Activated CD4-positive, alpha-beta T cell treated with anti-CD3 and anti-CD28 coated beads, Interleukin-2, amount 50 U/mL, for 48 hours (primary cell): ENCODE measurements around the gene CPEB4.

Experiments
- DNase-seq, 2 experiments: peaks; one replicate each; pipeline ENCODE4 v3.0.0-alpha.2; 2020

The CPEB4 gene

DNA sequence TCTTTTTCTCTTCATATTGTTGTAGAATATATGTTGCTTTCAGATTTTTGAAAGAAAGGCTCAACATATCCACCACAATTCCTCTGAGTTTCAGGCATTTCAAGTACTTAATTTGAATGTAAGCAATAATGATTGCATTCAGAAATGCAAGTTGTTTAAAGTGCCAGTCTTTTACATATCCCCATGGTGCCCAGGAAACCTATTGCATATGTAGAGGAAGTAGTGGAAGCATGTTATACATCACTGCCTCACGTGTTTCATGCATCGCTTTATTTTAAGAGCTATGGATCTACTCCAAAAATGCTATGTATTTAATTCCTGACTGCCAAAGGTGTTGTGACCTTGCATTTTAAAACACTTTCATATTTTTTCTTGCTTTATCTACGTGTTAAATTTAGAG is 28.1 kb downstream of the CPEB4 start:
- DNase-seq: no peak

GRCh38 chr5:173917788-173918786 is 29.9 kb downstream of the CPEB4 start:
- DNase-seq: peak; percentile 57 to 60

DNA sequence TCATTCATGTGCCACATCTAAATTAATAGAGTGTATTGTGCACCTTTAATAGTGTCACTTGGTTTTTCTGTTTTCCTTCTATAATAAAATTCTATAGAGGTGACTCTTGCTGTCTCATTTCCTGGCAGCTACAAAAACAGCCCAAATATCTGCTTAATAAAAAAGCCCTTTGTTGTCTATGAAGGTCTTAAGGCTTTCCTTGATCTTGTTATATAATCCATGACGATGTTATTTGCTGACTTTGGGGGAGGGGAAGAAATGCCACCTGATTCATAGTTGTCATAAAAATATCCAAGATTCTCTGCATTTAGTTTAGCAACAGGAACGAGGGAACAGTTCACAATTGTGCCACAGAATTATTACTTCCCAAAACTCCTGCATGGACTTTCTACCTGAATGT is 31.3 kb downstream of the CPEB4 start:
- no peak for DNase-seq

- DNase-seq: no peak
Measured at GRCh38 chr5:173920024-173920753, 32.0 kb downstream of the CPEB4 start.

- DNase-seq: no peak
Measured at GRCh38 chr5:173920866-173921555, 32.9 kb downstream of the CPEB4 start.

DNA sequence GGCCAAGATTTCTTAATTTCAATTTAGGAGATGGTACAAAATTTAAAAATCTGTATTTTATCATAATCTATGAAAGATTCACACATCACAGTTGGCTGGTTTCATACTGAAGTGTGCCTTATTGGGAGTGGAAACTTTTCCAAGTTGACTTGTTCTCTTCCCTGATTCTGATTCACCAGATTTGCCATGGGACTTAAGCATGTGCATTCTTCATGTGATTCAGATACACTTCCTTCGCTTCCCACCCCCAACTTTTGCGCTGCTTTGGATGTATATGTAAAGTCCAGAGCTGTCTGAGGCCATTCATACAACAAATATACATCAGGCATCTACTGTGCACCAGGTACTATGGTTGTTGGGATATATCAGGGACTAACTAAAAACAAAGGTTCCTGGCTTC is 34.4 kb downstream of the CPEB4 start:
- DNase-seq: no peak

- no peak for DNase-seq
Measured at GRCh38 chr5:173923218-173924095, 35.3 kb downstream of the CPEB4 start.

- no peak for DNase-seq
Measured at GRCh38 chr5:173924899-173925298, 36.8 kb downstream of the CPEB4 start.

GRCh38 chr5:173925449-173926071 is 37.4 kb downstream of the CPEB4 start:
- DNase-seq: peak; percentile 34 to 50

DNA sequence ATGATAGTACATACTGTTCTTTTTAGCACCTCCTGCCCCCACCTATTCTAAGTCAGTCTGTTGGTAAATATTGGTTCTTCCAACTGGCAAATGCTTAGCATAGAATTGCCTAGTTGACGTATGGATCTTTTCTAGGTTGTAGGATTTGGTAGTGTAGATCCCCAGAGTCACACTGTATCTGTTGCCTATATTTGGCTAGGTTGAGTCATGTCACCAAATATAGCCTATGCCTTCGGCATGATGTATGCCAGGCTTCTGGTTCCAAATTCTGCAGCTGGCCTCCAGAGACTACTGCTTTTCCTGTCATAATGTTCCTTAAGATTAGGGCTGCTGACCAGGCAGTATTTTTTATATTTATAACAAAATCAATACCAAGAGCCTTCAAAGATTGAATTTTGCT is 38.2 kb downstream of the CPEB4 start:
- DNase-seq: no peak

DNA sequence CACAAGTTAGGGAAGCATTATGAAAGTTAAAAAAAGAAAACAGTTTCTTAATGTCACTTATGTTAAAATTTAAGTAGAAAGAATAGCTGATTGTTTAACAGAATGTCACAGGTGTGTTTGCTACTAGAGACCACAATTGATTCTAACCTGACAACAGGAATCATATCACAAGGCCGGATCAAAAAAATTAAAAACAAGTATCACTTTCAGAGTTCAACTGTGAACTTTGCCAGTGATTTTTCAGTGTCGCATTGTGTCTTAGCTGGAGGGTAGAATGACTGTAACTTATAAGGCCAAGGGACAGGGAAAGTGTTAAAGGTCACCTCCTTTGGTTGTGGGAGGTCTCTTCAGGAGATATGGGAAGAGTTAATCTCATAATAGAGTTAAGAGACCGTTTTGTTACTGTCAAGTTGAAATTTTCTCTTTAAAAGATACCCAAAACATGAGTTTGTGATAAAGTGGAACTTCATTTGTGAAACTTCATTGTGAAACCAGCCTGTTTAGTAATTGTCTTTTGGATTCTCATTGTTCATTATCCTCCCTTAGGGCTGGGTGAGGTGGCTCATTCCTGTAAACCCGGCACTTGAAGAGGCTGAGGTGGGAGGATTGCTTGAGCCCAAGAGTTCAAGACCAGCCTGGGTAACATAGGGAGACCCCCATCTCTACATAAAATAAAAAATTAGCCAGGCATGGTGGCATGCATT is 40.9 kb downstream of the CPEB4 start:
- no peak for DNase-seq

- no peak for DNase-seq
Measured at GRCh38 chr5:173932695-173933139, 44.6 kb downstream of the CPEB4 start.

DNA sequence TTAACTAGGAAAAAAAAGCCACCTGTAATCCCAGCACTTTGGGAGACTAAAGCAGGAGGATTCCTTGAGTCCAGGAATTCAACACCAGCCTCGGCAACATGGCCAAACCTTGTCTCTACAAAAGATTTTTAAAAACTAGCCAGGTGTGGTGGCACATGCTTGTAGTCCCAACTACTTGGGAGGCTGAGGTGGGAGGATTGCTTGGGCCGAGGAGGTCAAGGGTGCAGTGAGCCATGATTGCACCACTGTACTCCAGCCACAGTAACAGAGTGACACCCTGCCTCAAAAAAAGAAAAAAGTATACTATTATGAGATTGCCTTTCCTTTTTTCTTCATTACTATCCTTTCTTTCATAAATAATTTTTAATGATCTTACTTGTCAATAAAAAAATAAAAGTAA is 45.8 kb downstream of the CPEB4 start:
- DNase-seq: no peak

DNA sequence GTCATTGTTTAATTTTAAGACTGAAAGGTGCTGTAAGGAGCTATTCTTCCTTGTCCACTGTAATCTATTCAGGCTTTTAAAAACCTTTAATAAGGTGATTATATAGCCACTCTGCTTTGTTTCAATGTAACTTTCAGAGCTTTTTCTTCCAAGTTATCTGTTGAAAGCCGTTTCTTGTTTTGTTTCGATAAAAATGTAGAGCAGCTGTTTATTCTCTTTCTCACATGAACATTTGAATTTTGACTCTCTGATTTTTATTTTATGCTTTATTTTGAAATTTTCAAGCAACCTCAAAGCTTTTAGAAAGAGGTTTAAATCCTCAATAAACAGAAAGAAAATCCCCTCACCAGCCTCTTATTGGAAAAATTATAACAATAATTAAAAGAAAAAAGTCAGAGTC is 47.2 kb downstream of the CPEB4 start:
- no peak for DNase-seq

- no peak for DNase-seq
Measured at GRCh38 chr5:173940269-173940668, 52.1 kb downstream of the CPEB4 start.

DNA sequence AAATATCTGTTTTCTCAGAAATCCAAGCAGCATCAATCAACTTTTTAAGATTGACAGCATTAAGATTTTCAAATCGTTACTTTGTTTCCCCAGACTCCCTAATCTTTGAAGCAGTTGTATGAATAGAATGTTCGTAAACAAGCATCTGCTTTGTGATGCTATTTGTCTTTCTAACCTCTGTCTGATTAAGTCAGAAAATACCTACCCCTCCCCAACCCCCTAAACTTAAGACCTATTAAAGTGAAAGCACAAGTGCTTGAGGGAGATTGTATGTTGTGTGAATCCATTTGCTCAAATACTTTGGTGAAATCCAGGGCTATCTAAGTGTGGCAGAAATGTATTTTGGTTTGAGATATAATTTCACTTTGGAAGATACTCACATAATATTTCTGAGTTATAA is 53.0 kb downstream of the CPEB4 start:
- no peak for DNase-seq

GRCh38 chr5:173941758-173942401 is 53.7 kb downstream of the CPEB4 start:
- no peak for DNase-seq

DNA sequence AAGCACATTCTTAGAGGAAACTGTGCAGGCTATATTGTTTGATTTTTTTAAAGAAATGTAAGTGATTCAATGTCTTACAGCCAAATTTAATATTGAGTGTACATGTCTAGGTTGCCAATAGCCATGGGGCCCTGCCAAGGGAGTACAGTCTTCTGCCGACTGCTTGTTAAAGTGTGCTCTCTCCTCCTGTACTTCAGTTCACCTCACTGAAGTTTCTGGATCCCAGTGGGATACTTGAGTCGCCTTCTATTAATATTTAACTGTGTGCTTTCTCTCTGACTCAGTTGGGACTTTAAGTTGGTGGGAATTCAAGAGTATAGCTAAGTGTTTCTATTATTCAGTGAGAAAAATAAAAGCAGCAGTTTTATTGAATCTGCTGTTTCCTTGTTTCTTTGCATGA is 56.4 kb downstream of the CPEB4 start:
- no peak for DNase-seq

GRCh38 chr5:173945160-173945559 is 57.0 kb downstream of the CPEB4 start:
- no peak for DNase-seq

GRCh38 chr5:173946323-173946722 is 58.2 kb downstream of the CPEB4 start:
- DNase-seq: no peak

GRCh38 chr5:173950829-173951228 is 62.7 kb downstream of the CPEB4 start:
- DNase-seq: no peak
